HT-29 (cell line): ENCODE results near the gene LUC7L2. TPM values are rescaled to one million over a fixed set of nuclear protein-coding genes. Genes with fewer than 3 reads are reported as not detected.
"Not testable (repeated sequence)": the region's sequence is repeated elsewhere in the genome, so short reads cannot be mapped to it uniquely, and the experiment has no call there.

Experiments used
- DNase-seq: peaks from one replicate; pipeline ENCODE4 v3.0.0-alpha.2; 2015; ENCODE audit warnings: low spot score
- total RNA-seq: library from RNA; depleted of rRNA; stranded (reverse); fragments of >200 nt; shearing (Covaris generic); gene quantifications from 2 replicates; pipeline ENCODE4 v1.2.3, GENCODE V29; 2014

LUC7L2 gene
- total RNA-seq, 1 experiment from 2014 or later = 201 TPM

GRCh38 chr7:139354729-139355128 is 5.0 kb upstream of the LUC7L2 start:
- DNase-seq = no peak

- DNase-seq = no peak
Observed at GRCh38 chr7:139355320-139355719, 4.4 kb upstream of the LUC7L2 start.

GRCh38 chr7:139357729-139358506 is 1.8 kb upstream of the LUC7L2 start:
- DNase-seq = not testable (repeated sequence)

GRCh38 chr7:139358541-139359365 is 941 bp upstream of the LUC7L2 start:
- peak; percentile 83 for DNase-seq

- peak; percentile 96 for DNase-seq
Observed at GRCh38 chr7:139360210-139360947, 685 bp downstream of the LUC7L2 start.

GRCh38 chr7:139360948-139361307 is 1.2 kb downstream of the LUC7L2 start:
- DNase-seq = peak; percentile 35

GRCh38 chr7:139361523-139361922 is 1.8 kb downstream of the LUC7L2 start:
- peak; percentile 13 for DNase-seq

- DNase-seq = no peak
Observed at GRCh38 chr7:139362302-139362701, 2.6 kb downstream of the LUC7L2 start.

- DNase-seq = no peak
Observed at GRCh38 chr7:139362981-139363380, 3.3 kb downstream of the LUC7L2 start.

- DNase-seq = no peak
Observed at GRCh38 chr7:139365336-139365735, 5.6 kb downstream of the LUC7L2 start.

GRCh38 chr7:139366400-139366799 is 6.7 kb downstream of the LUC7L2 start:
- no peak for DNase-seq

- DNase-seq = no peak
Observed at GRCh38 chr7:139367438-139368155, 7.9 kb downstream of the LUC7L2 start.

GRCh38 chr7:139370301-139370942 is 10.7 kb downstream of the LUC7L2 start:
- no peak for DNase-seq

- no peak for DNase-seq
Observed at GRCh38 chr7:139370943-139371313, 11.2 kb downstream of the LUC7L2 start.

- no peak for DNase-seq
Observed at GRCh38 chr7:139374246-139374645, 14.6 kb downstream of the LUC7L2 start.

- no peak for DNase-seq
Observed at GRCh38 chr7:139382439-139382838, 22.7 kb downstream of the LUC7L2 start.

- no peak for DNase-seq
Observed at GRCh38 chr7:139384611-139385010, 24.9 kb downstream of the LUC7L2 start.

GRCh38 chr7:139387594-139387993 is 27.9 kb downstream of the LUC7L2 start:
- DNase-seq = no peak

- DNase-seq = no peak
Observed at GRCh38 chr7:139389091-139389490, 29.4 kb downstream of the LUC7L2 start.

- no peak for DNase-seq
Observed at GRCh38 chr7:139389774-139390173, 30.1 kb downstream of the LUC7L2 start.

GRCh38 chr7:139393621-139394211 is 34.0 kb downstream of the LUC7L2 start:
- DNase-seq = no peak
